K562 (cell line): ENCODE results near the gene ATP6V1G1. TPM values are rescaled to one million over a fixed set of nuclear protein-coding genes. Genes with fewer than 3 reads are reported as not detected.

Experiments used
- ATF1 ChIP-seq, 2 experiments: fragments of 450-650 bp in 1 of 2; IDR thresholded peaks; 2 replicates each; pipeline ENCODE4 v1.6.1; 2016; ENCODE audit warnings: missing compliant biosample characterization in 1 of 2, missing genetic modification characterization in 1 of 2
- CBFA2T2 ChIP-seq: fragments of 450-650 bp; conservative IDR thresholded peaks from 2 replicates; pipeline ENCODE4 v1.6.1; 2017; ENCODE audit warnings: mild to moderate bottlenecking
- CBX3 ChIP-seq, 2 experiments: IDR thresholded peaks; 1 replicate in 1 of 2; 2 replicates in 1 of 2; pipeline ENCODE4 v1.6.1; 2012; ENCODE audit warnings: inconsistent platforms in 2 of 2, low read length in 2 of 2, borderline replicate concordance in 1 of 2, control low read depth in 1 of 2
- CTBP1 ChIP-seq: fragments of 450-650 bp; IDR thresholded peaks from 2 replicates; pipeline ENCODE4 v1.6.1; 2016; ENCODE audit warnings: borderline replicate concordance
- DPF2 ChIP-seq: fragments of 450-650 bp; IDR thresholded peaks from 2 replicates; pipeline ENCODE4 v1.6.1; 2016
- EHMT2 ChIP-seq: fragments of 450-650 bp; IDR thresholded peaks from 2 replicates; pipeline ENCODE4 v1.6.1; 2018; ENCODE audit warnings: antibody characterized with exemption
- FOXK1 ChIP-seq: sonication (generic); formaldehyde crosslinking; IDR thresholded peaks from 2 replicates; pipeline ENCODE4 v1.8.0; 2022; ENCODE audit warnings: missing genetic modification reagents, mild to moderate bottlenecking, borderline replicate concordance
- GABPB1 ChIP-seq: sonication (generic); formaldehyde crosslinking; IDR thresholded peaks from 2 replicates; pipeline ENCODE4 v1.8.0; 2022; ENCODE audit warnings: mild to moderate bottlenecking, missing genetic modification reagents
- GTF2A2 ChIP-seq: IDR thresholded peaks from 2 replicates; pipeline ENCODE4 v1.6.1; 2016; ENCODE audit warnings: mild to moderate bottlenecking, missing genetic modification characterization, missing compliant biosample characterization
- KDM1A ChIP-seq, 2 experiments: fragments of 450-650 bp; IDR thresholded peaks; 2 replicates each; pipeline ENCODE4 v1.6.1; 2016; ENCODE audit warnings: mild to moderate bottlenecking in 2 of 2
- LEF1 ChIP-seq: fragments of 450-650 bp; IDR thresholded peaks from 2 replicates; pipeline ENCODE4 v1.6.1; 2016; ENCODE audit warnings: mild to moderate bottlenecking
- MLX ChIP-seq, 2 experiments: fragments of 450-650 bp in 1 of 2; sonication (generic) in 1 of 2; formaldehyde crosslinking; conservative IDR thresholded peaks; 2 replicates each; pipeline versions ENCODE4 v1.4.0 to v1.8.1; 2020 to 2022; ENCODE audit warnings: mild to moderate bottlenecking in 1 of 2, missing genetic modification reagents in 1 of 2
- MTA2 ChIP-seq: fragments of 450-650 bp; IDR thresholded peaks from 2 replicates; pipeline ENCODE4 v1.6.1; 2016; ENCODE audit warnings: low read depth
- NR2C1 ChIP-seq, 2 experiments: fragments of 450-650 bp; IDR thresholded peaks; 2 replicates each; pipeline ENCODE4 v1.6.1; 2017; ENCODE audit warnings: mild to moderate bottlenecking in 2 of 2, antibody characterized with exemption in 1 of 2, inconsistent platforms in 1 of 2, missing compliant biosample characterization in 1 of 2, missing genetic modification characterization in 1 of 2
- PCBP1 ChIP-seq: fragments of 200-400 bp; formaldehyde crosslinking; IDR thresholded peaks from 2 replicates; pipeline ENCODE4 v1.6.1; 2018; ENCODE audit warnings: mild to moderate bottlenecking, low read depth, low read length; ENCODE audit not compliant: poor library complexity, severe bottlenecking
- PCBP2 ChIP-seq: fragments of 200-400 bp; formaldehyde crosslinking; IDR thresholded peaks from 2 replicates; pipeline ENCODE4 v1.6.1; 2018; ENCODE audit warnings: low read length, low read depth, mild to moderate bottlenecking, moderate library complexity; ENCODE audit not compliant: poor library complexity, severe bottlenecking
- POU5F1 ChIP-seq: fragments of 150-350 bp; IDR thresholded peaks from 2 replicates; pipeline ENCODE4 v1.6.1; 2014; ENCODE audit warnings: borderline replicate concordance, low read length, low read depth, mild to moderate bottlenecking; ENCODE audit not compliant: partially characterized antibody
- TCF3 ChIP-seq: sonication (generic); formaldehyde crosslinking; IDR thresholded peaks from 2 replicates; pipeline ENCODE4 v1.4.0; 2020; ENCODE audit warnings: mild to moderate bottlenecking, missing genetic modification reagents
- TRIM24 ChIP-seq, 2 experiments: fragments of 450-650 bp; IDR thresholded peaks; 2 replicates each; pipeline ENCODE4 v1.6.1; 2016
- TRIM28 ChIP-seq: fragments of 450-650 bp; IDR thresholded peaks from 2 replicates; pipeline ENCODE4 v1.6.1; 2017
- VEZF1 ChIP-seq: fragments of 200-800 bp; sonication (Bioruptor generic); IDR thresholded peaks from 2 replicates; pipeline ENCODE4 v1.6.1; 2017; ENCODE audit warnings: missing genetic modification characterization, missing compliant biosample characterization
- ZBTB7A ChIP-seq: IDR thresholded peaks from 2 replicates; pipeline ENCODE4 v1.6.1; 2011; ENCODE audit warnings: low read depth, mild to moderate bottlenecking, low read length, moderate library complexity, borderline replicate concordance; ENCODE audit not compliant: control insufficient read depth
- ZNF23 ChIP-seq: fragments of 250-450 bp; sonication (Bioruptor Pico); IDR thresholded peaks from 2 replicates; pipeline ENCODE4 v1.4.0; 2020; ENCODE audit warnings: mild to moderate bottlenecking
- ZNF766 ChIP-seq: fragments of 200-800 bp; sonication (Bioruptor generic); conservative IDR thresholded peaks from 2 replicates; pipeline ENCODE4 v1.6.1; 2016; ENCODE audit warnings: missing genetic modification characterization, missing compliant biosample characterization
- polyA plus RNA-seq, 8 experiments: library from polyadenylated mRNA; depleted of rRNA in 4 of 8; stranded (reverse) in 5 of 8; unstranded in 3 of 8; fragments of >200 nt; fragmentation: Nextera tagmentation in 2 of 8; fragmentation: Illumina TruSeq in 1 of 8; extraction: Ambion mirVana in 2 of 8; extraction: Trizol in 1 of 8; gene quantifications; 2 replicates each; pipeline versions ENCODE4 v1.2.1 to v1.2.3, GENCODE V29; 2011 to 2014; ENCODE audit warnings: inconsistent platforms in 1 of 8, missing spikeins in 1 of 8
- total RNA-seq, 7 experiments: library from RNA; depleted of rRNA in 6 of 7; stranded (reverse); fragments of >200 nt in 6 of 7; fragmentation: Illumina TruSeq in 2 of 7; extraction: Trizol in 2 of 7; gene quantifications; 2 replicates each; pipeline versions ENCODE4 v1.2.1 to v1.2.3, GENCODE V29; 2011 to 2021; ENCODE audit warnings: low replicate concordance in 1 of 7

ATP6V1G1 gene
- total and polyA plus RNA-seq, 9 of the 15 experiments (the other 6 are each of a cell fraction or from before 2014, with no cell fraction given) = 88.4 to 492 (median 193) TPM

GRCh38 chr9:114616684-114617520, 29.3 kb downstream of the ATP6V1G1 start (continued):
- no peak for TF ChIP-seq POU5F1
- 0 out of 4 replicates have a peak, but pooled peaks of 1 of the 2 experiments have one; percentile 21 for TF ChIP-seq KDM1A (IDR thresholded peaks at IDR 0.05)
- TF ChIP-seq PCBP1 = no peak
- peak; percentile 39; the same call in 1 of the 2 replicates for TF ChIP-seq CTBP1
- 0 out of 2 replicates have a peak, but pooled peaks have one; percentile 38 for TF ChIP-seq MTA2
- TF ChIP-seq GTF2A2 = no peak
- no peak for TF ChIP-seq ZNF23 (CRISPR knock-in tag)
- no peak for TF ChIP-seq PCBP2
- TF ChIP-seq LEF1 = no peak
- TF ChIP-seq MLX (CRISPR knock-in tag; conservative IDR thresholded peaks at IDR 0.05) = no peak
- TF ChIP-seq CBX3 (IDR thresholded peaks at IDR 0.05; ENCODE audit: borderline replicate concordance in 1 of 2, low read length in 2 of 2) = peak in 1 of 2 experiments; percentile 97; a peak in 2 of 3 replicates
- TF ChIP-seq FOXK1 (CRISPR knock-in tag) = no peak
- peak; percentile 70 for TF ChIP-seq TCF3 (CRISPR knock-in tag)
- 0 out of 2 replicates have a peak, but pooled peaks have one; percentile 12 for TF ChIP-seq EHMT2
- TF ChIP-seq ZBTB7A = peak; percentile 67; the same call in 1 of the 2 replicates
- peak; percentile 30; the same call in 1 of the 2 replicates for TF ChIP-seq NR2C1 (IDR thresholded peaks at IDR 0.05)
- peak; percentile 46; the same call in 1 of the 2 replicates for TF ChIP-seq NR2C1 (tag; IDR thresholded peaks at IDR 0.05)
- peak; percentile 70 for TF ChIP-seq CBFA2T2
- TF ChIP-seq ATF1 (CRISPR knock-in tag; IDR thresholded peaks at IDR 0.05) = no peak
- TF ChIP-seq ATF1 (tag; IDR thresholded peaks at IDR 0.05) = peak; percentile 31; the same call in 1 of the 2 replicates
- peak; percentile 42 to 66; a peak in 2 of 4 replicates for TF ChIP-seq TRIM24 (IDR thresholded peaks at IDR 0.05)
- 0 out of 2 replicates have a peak, but pooled peaks have one; percentile 23 for TF ChIP-seq GABPB1
- peak; percentile 82 for TF ChIP-seq DPF2
- TF ChIP-seq TRIM28 = peak; percentile 59; the same call in 1 of the 2 replicates
- TF ChIP-seq ZNF766 (CRISPR knock-in tag) = no peak
- TF ChIP-seq VEZF1 (CRISPR knock-in tag) = peak; percentile 77
